ENCODE data around the gene MAP3K21.

The MAP3K21 gene

DNA sequence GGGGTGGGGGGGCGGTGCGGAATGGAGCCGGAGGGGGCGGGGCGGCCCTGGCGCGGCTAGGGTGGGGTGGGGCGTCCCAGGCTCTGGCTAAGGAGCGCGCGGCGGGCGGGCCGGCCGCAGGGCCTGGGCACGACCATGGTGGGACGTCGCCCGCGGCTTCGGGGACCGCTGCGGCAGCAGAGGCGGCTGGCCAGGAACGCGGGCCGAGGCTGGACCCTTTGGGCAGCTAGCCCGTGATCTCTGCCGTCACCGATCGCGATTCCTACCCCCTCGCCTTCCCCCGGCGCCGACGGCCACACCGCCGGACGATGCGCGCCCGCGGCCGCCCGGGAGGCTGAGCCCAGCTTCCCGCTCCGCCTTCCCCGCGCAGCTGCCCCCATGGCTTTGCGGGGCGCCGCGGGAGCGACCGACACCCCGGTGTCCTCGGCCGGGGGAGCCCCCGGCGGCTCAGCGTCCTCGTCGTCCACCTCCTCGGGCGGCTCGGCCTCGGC is at the start of gene MAP3K21:
Gene MAP3K21 (plus strand): TSS at position 74 of the 491 bp plus-strand sequence. CDS start 305 bp downstream, at position 379.
- ATAC-seq = peak; percentile 34 to 50

DNA sequence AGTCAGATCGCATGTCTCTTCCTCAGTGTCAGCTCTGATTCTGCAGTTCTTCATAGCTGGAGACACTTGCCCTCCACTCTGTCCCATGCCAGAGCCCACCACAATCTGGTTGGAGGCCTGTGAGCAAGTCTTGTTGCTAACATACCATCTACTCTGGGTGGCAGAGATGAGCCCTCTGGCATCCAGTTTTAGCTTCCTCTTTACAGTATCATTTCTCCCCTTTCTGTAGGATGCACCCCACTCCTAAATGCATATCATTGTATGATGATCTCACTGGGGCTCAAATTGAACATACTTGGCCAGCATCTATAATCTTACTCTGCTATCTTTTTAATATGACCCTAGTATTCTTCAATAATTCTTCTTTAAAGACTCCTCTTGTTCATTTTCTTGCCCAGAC is 48.9 kb upstream of the MAP3K21 start:
- no peak for ATAC-seq

DNA sequence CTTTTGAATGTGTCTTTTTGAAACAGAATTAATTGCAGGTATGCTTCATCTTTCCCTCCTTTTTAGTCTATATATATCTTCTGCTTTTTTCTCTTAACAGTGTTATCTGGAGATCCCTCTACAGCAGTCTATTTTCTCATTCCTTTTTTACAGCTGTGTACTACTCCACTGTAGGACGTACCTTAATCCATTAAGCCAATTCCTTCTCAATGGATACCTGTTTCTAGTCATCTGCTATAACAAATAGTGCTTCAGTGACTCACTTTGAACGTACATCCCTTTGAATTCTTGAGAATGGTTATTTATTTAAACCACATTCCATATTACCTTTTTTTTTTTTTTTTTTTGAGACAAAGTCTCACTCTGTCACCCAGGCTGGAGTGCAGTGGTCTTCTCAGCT is 47.6 kb upstream of the MAP3K21 start:
- no peak for ATAC-seq

DNA sequence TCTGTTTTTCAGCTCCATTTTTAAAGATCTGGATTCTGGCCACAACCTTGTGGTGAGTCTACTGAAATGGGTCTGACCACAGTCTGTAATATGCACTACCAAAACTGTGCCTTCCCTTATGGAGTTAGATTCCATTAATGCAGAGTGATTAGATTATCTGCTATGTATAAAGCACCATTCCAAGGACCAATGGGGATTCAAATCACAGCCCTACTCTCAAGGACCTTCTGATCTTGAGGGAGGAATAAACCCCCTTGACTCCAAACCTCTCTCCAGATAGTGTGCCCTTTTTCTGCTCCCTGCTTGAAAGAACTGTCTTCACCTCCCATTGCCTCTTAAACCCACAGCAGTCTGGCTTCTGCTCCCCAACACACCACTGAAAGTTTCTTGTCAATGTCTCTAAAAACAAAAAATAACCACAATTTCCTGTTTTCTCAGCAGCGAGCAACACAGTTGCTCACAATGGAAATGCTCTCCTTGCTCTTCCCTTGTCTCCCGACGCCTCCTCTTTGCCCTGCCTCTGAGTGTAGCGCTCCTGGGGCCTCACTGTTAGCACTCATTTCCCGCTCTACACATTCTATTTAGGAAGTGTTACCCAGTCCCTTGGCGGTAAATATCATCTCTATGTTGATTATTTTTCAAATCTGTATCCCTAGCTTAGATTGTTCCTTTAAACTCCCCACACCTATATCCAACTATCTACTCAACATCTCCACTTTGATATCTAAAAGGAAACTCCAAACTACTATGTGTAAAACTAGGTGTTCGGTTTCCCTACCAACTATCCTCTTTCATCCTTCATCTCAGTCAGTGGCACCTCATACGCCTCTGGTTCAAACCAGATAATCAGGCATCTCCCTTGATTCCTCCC is 45.6 kb upstream of the MAP3K21 start:
- peak in 1 of 2 donors; percentile 38 for ATAC-seq

DNA sequence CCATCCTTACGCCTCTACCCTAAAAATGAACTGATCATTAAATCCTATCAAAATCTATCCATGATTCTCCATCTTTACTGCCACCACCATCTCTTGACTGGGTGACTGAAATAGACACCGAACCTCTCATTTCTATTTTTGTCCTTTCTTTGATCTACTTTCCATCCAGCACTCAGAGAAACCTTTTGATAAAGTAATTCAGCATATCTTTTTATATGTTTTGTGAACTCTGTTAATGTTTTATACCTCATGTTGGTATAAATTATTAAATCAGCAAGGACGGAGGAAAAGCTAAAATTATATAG is 45.0 kb upstream of the MAP3K21 start:
- ATAC-seq = no peak

DNA sequence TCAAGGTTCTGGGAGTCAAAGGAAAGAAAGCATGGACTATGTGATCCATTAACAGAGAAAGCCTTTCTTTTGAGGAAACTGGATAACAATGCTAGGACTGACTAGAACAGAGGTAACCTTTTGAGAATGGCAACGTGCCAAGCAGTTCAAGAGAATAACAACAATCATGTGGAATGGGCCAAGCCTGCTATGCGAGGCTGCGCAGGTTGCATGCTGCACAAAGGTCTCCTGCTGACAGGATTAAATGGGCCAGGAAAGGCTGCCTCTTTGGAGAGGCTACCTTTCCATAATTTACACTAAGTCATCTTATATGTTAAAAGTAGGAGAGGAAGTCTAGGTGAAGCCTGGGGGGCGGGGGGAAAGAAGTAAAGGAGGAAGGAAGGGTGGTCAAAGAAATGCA is 37.8 kb upstream of the MAP3K21 start:
- no peak for ATAC-seq

DNA sequence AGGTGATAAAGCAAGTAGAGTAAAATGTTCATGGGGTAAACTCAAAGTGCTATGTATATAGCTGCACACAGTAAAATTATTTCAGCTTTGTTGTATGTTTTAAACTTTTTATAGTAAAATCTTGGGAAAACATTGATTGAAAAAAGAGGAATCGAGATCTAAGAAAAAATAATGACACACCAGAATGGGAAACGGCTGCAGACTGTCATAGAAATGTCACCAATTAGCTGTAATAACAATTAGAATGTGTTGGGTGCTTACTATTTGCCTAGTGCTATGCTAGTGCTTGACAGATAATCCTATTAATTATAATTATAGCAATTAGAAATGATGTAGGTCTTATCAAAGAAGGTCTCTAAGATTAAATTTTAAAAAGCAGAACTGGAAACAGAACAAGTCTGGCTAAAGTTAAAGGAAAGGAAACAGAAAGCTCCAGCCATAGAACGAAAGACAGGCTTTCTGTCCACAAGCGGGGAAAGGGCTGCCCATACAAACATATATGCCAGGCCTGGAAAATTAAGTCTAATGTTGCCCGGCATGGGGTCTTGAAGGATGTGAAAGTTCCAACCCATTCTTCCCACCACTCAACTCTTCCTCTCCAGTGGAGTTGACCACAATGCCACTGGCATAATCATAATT is 37.0 kb upstream of the MAP3K21 start:
- no peak for ATAC-seq

DNA sequence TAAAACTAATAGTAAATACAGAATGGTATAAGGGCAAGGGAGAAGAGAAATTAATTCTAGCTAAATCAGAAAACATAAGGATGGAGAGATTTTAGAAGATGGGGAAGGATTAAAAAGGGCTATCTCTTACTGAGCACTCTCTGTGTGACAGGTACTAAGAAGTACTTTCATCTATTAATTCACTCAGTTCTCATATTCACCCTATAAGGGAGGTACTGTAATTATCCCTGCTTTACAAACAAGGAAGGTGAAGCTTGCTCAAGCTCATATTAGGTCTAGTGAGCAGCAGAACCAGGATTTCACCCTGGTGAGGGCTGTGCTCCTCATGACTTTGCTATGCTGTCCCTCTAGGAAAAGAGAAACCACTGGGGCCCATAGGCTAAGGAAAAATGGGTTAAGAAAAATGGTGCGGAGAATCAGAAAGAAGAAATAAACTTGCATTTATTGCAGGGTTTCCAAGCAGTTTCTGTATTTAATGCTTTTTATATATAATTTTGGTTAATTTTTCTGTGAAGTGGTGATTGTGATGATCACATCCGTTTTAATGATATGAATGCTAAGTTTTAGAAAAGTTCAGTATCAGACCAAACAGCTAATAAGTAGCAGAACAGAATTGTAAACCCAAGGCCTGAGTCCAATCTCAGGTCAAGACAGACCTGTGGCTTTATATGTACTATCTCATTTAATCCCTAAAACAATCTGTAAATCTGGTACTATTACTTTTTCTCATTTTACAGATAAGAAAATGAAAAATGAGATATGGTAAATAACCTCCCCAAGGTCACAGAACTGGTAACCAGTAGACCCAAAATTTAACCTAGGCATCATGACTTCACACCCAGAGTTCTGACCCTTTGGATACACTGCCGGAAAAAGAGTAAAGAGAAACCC is 33.7 kb upstream of the MAP3K21 start:
- ATAC-seq = no peak

DNA sequence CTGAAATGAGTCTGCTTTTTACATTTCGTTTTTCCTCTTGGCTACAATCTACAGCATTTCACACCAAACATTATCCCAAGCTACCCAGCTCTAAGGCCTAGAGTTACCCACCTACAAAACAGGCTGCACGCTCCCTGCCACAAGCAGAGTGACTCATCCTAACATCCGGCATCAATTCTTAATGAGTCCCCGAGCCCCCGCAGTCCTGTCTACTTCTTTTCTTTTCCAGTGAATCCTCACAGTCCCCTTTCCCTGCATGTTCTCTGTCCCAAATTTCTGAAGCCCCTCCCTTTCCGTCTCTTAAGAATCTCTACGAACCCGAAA is 32.6 kb upstream of the MAP3K21 start:
- peak; percentile 71 to 75 for ATAC-seq

DNA sequence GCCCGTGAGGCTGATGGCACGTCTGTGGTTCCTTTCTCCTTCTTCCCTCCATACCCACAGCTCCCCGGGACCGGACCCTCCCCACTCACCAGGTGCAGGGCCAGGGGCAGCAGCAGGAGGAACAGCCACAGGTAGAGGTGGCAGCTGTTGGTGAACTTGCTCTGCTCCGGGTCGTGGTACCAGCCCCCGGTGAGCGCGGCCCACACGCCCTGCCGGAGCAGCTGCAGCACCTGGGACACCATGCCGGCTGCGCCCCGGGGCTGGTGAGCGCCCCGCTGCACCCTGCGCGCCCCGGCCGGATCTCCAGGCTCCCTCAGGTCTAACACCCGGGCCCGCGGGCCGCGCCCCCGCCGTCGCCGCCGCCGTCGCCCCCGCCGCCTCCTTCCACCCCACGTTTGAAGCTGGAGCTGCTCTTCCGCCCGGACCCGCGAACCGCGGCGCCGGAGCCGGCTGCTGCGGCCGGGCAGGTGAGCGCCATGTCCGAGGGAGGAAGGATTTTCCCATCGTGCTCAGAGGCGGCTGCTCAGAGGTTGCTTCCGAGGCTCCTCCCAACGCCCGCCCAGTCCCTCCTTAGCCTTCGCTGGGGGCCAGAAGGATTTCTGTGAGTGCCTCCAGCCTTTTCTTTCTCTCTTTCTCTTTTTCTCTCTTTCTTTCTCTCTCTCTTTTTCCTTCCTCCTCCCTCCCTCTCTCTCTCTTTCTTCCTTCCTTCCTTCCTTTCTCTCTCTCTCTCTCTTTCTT is 32.1 kb upstream of the MAP3K21 start, which contains the start of gene PCNX2:
Gene PCNX2 (minus strand): TSS at position 489 of the 738 bp plus-strand sequence. CDS start 247 bp downstream, at position 242.
- ATAC-seq = peak; percentile 88 to 89

DNA sequence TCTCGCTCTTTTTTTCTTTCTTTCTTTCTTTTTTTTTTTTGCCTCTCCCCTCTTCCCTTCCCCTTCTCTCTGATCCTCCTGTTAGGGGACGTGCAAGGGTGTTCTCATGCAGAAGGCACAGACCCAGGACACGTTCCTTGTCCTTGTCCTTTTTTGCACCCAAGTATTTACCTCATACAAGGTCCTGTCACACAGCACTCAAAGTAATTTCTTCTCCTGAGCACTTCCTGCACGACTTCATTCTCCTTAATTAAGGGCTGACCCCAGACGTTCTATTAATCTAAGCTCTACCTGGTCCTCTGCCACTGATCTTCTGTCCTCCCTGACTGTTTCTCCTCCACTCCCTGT is 31.6 kb upstream of the MAP3K21 start:
- no peak for ATAC-seq

DNA sequence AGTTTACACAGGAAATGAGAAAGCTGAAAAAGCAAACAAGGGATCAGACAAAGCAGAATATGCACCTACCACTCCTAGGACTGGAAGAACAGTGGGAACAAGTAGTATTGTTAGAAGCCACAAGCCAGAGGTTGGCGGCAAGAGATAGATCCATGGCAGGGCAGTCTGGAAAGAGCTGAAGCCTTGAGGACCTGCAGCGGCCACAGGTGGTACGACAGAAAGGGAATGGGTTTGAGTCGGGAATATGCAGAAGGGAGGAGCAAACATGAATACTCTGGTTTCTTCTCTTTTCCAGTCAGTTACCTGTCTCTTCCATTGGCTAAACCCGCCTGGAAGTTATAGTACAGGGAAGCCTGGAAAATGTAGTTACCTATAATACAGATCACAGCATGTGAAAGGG is 28.1 kb upstream of the MAP3K21 start:
- no peak for ATAC-seq

DNA sequence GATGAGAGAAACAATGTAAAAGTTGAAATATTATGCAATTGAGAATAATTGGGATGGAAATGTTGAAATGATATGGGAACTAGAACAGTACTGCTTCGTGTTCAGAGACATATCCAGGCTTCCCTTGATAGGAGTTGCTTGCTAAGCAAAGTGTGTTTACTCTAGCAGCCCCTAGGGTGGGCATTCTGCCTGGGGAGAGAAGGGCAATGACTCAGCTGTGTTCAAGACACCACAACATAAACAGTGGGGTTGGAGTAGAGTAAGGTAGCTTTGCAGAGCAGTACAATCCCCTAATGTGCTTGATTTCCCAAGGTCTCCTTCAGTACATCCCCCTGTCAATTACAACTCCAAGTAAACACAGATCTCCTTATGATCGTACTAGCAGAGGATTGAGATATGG is 27.2 kb upstream of the MAP3K21 start:
- ATAC-seq = no peak

DNA sequence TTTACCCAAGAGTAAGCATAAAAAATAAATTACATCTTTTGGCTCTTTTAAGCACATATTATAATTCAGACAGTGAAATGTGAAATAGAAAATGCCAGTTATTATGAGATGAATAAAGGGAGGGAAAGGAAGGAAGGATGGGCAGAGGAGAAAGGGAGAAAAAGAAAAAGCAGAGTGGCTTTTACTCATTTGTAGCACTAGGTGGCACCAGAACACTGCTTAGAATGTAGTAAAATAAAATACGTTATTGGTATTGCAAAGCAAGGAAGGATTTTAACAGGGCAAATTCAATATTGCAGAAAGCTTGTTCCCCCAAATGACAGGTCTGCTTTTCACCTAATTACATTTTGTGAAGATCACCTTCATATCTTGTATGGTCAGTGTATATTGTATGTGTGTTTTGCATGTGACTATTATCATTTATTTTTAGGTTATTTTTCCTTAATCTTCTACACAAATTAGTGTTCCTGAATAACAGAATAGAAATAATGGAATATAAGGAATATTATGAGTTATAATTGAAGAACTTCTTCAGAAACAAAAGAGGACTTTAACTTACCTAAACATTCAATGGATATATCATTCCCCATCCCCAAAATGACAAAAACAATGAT is 22.9 kb upstream of the MAP3K21 start:
- ATAC-seq = no peak

DNA sequence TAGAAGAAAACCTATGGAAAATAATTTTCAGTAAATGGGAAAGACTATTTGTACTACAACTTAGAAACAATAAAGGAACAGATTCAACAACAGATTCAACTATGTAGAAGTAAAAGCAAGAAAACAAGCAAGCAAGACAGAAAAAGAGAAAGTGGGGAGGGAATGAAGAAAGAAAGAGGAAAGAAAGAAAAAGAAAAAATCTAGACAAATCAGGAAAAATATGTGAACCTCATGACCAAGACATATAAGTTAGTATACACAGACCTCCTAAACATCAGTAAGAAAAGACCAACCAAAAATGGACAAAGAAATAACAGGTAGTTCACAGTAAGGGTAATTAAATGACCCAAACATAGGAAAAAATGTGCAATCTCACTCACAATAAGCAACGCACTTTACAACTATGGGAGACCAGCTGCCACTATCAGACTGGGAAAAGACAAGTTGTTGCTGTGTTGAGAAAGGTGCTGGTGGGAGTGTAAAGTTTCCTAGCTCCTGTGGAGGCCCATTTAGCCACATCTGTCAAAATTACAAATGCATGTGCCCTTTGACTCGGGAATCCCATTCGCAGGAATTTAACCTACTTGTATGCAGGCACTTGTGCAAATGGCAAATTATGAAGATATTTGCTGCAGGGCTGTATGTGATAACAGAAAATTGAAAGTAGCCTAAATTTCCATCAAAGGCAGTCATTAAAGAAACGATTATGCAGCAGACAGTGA is 13.9 kb upstream of the MAP3K21 start:
- no peak for ATAC-seq

DNA sequence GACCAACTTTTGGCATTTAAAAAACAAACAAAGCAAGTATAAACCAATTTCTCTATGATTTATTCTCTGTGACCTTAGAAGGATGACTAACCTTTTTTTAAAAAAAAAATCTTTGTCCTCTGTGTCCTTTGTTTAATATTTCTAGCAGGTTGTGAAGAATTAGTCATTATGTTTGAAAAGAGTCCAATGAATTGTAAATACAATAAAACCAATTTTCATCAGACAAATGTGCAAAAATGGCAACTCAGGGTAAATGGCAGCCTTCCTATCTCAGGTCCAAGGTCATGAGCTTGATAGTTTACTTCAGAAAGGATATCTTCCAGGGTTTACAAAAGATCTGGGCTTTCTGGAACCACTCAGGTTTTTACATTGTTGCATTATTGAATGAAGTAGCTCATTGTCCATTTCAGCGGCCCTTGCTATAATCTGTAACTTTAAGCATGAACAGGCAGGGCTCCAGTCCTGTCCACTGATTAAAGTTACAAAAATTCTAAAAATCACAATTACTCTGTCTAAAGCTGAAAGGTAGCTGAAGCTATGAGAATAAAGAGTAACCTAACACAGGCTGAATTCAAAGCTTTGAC is 11.7 kb upstream of the MAP3K21 start:
- no peak for ATAC-seq

DNA sequence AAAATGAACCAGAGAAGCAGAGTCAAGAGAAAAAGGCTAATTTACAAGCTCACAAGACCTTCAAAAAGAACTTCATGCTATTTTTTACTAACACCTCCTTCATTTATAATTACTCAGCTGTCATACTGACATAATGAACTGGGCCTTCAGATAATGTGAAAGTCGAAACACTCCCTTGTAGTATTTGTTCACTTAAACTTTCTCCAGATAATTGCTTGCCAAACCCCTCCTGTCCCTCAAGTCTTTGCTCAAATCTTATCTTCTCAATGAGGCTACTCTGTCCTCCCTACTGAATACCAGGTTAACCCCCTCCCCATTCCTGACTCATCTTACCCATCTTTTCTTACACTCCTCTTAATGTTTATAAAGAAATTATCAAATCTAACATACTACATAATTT is 11.1 kb upstream of the MAP3K21 start:
- no peak for ATAC-seq

DNA sequence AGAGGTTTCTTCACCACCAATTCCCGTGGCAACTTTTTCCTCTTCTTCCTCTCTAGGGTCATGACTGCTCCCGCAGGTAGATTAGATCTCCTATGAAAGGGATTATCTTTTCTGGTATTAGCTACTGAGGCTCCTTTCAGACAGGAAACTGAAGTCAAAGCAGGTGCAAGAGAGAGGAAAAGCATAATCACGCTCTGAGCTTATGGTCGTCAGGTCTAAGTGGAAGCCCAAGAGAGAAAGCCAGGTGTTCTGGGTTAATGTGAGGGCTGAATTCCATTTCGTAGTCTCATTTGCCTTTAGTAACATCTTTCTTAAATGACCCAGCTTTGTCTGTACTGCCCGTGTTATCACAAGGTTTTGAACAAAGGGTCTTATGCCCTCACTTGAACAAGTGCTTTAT is 8.3 kb upstream of the MAP3K21 start:
- no peak for ATAC-seq

DNA sequence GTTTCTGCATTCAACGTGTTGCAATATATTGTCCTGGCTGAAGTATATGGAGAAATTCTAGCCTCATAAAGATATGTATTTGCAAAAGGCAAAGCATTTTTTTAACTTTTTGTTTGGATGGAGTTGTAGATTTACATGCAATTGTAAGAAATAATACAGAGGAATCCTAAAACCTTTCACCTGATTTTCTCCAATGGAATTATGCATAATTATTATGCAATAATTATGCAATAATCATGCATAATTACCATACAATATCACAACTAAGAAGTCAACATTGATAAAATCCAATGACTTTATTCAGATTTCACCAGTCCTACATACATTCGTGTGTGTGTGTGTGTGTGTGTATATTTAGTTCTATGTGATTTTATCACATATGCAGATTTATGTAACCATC is 7.5 kb upstream of the MAP3K21 start:
- ATAC-seq = no peak

DNA sequence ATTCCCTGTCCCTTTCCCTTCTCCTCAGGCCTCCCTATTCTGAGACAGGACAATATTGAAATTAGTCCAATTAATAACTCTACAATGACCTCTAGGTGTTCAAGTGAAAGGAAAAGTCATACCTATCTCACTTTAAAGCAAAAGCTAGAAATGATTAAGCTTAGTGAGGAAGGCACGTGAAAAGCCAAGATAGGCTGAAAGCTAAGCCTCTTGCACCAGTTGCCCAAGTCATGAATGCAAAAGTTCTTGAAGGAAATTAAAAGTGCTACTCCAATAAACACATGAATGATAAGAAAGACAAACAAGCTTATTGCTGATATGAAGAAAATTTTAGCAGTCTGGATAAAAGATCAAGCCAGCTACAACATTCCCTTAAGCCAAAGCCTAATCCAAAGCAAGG is 3.8 kb upstream of the MAP3K21 start:
- ATAC-seq = no peak

DNA sequence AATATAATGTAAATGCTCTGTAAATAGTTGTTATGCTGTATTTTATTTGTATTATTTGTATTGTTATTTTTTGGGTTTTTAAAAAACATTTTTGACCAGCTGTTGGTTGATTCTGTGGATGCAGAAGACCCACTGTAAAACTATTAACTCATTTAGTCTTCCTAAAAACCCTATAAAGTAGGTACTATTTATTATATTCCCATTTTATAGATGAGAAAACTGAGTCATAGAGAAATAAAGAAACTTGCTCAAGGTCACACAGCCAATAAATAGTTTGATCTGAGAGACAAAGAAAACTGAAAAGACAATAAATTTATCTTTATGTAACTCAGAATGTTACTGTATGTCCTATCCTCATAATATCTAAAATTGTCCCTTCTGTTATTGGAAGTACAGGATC is 1.2 kb upstream of the MAP3K21 start:
- ATAC-seq = no peak
